DND-41 (cell line): ENCODE results near the gene SIRPA.

ENCODE experiments used
- EZH2 ChIP-seq: IDR thresholded peaks from 3 replicates; pipeline ENCODE4 v1.6.1; 2012; ENCODE audit warnings: borderline replicate concordance, low read depth, mild to moderate bottlenecking, moderate library complexity, low read length, inconsistent platforms; ENCODE audit not compliant: severe bottlenecking
- TF ChIP-seq, protein P1 (sequence below): IDR thresholded peaks from 2 replicates; pipeline ENCODE4 v1.5.1; 2012; ENCODE audit warnings: borderline replicate concordance, low read length, moderate library complexity, mild to moderate bottlenecking; ENCODE audit not compliant: poor library complexity, severe bottlenecking; ENCODE audit errors: extremely low read depth

DNA sequence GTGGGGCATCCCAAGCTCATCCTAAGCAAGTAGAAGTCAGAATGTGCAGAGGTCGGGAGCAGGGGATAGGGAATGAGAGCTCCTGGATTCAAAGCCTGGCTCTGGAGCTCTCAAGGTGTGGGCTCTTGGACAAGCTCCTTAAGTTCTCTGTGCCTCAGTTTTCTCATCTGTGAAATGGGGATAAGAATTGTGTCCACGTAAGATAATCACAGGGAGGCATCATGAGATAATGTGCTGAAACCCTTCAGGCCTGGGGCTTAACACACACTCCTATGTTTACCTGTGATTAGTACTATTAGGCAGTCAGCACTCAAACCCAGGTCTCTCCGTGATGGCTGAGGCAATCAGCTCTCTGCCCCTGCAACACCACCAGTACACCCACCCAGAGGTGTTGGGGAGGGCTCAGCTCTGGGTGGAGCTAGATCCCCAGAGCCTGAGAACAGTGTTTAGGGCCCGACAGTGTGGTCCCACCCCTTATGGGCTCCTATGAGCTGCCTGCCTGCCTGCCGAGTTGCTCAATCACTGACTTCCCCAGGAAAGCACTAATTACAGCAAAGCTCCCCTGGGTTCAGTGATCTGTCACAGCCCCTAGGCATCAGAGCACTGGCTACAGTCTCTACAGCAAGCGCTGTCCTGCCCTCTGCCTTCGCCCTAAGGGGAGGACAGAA is 6.3 kb upstream of the SIRPA start:
- TF ChIP-seq, protein P1, sequence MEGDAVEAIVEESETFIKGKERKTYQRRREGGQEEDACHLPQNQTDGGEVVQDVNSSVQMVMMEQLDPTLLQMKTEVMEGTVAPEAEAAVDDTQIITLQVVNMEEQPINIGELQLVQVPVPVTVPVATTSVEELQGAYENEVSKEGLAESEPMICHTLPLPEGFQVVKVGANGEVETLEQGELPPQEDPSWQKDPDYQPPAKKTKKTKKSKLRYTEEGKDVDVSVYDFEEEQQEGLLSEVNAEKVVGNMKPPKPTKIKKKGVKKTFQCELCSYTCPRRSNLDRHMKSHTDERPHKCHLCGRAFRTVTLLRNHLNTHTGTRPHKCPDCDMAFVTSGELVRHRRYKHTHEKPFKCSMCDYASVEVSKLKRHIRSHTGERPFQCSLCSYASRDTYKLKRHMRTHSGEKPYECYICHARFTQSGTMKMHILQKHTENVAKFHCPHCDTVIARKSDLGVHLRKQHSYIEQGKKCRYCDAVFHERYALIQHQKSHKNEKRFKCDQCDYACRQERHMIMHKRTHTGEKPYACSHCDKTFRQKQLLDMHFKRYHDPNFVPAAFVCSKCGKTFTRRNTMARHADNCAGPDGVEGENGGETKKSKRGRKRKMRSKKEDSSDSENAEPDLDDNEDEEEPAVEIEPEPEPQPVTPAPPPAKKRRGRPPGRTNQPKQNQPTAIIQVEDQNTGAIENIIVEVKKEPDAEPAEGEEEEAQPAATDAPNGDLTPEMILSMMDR: no peak
- no peak for TF ChIP-seq EZH2
